Bone marrow (tissue), 2 donors: ENCODE data around the gene PRDM8.
A peak's percentile ranks its signal among the peaks of the same experiment; 100 is the strongest.

ENCODE experiments used
- DNase-seq, 2 donors: peaks; one replicate each; lab custom pipeline; 2025; lab: John Stamatoyannopoulos, UW

PRDM8 gene

GRCh38 chr4:80201252-80202151 is 4.2 kb downstream of the PRDM8 start:
- peak in 1 of 2 donors; percentile 99 for DNase-seq

- DNase-seq = peak; percentile 64 to 75
These were observed 4.9 kb downstream of the PRDM8 start for GRCh38 chr4:80202190-80202711.

GRCh38 chr4:80202741-80203553 is 5.6 kb downstream of the PRDM8 start:
- peak in 1 of 2 donors; percentile 72 for DNase-seq

DNA sequence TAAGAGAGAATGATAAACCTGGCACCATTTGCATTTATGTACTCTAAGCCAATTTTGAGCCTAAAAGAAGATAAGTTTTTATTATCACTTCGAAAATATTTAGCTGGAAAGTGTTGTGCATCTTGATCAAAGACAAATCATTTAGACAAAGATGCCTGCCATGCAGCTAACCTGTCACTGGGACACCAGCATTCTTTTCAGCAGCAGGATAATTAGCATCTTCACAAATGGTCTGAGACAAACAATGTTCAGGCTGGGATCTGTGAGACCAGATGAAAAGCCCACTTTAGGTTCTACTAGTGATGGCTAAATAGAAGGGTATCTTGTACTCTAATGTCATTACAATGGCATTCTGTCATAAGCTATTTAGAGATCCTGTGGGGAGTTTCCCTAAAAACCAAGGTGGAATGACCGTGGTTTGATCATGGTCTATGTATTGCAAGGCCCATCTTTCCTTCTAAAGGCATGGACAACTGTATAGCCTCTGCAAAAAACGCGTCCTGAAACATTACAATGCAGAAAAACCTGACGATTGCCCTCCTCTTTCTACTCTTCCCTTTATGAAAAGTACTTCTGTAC is 7.2 kb downstream of the PRDM8 start:
- no peak for DNase-seq

DNA sequence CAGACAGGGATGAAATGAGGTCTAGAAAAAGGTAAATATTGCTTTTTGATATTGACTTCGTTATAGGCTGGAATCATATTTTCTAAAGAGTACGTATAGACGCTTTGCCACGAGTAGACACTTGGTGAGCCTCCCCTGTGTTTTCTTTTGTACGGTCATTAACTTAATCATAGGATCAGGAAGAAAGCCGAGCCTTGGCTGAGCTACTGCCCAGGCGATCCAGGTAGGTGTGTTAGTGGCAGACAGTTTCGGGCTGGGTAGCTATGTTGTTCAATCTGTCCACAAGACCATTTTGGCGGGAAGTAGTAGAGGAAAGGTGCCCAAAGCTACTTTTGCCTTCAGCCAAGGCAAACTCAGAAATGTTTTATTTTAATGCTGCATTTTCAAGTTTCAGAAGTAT is 8.8 kb downstream of the PRDM8 start:
- DNase-seq = no peak

DNA sequence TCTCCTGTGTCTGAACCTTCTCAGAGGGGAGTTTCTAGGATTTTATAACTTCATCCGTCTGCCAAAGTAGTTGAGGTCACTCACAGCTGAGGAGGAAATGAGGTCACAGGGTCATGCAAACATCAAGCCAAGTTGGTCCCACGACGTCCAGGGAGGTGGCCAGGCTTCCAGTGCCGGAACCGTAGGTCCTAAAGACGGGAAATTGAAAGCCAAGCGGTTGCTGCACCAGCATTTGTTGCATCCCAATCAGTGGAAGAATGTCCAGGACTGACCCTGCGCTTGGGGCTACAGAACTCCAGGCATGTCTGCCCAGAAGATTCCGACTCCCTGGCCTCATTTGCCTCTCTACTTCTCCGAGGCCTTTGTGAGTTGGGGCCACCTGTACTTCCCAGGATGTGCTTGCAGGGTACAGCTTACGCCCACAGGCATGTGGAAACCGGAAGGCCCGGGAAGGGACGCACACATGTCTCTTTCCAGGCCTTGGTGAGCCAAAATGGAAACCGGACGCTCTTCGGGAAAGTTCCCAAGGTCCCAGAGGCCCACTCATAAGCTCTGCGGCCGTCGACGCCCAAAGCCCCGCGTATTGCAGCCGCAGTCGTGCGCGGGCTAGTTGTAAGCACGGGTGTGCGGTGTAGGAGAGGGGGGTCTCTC is 9.3 kb downstream of the PRDM8 start:
- no peak for DNase-seq

GRCh38 chr4:80207172-80207583 is 9.9 kb downstream of the PRDM8 start:
- DNase-seq = no peak

- DNase-seq = no peak
These were observed 10.4 kb downstream of the PRDM8 start for GRCh38 chr4:80207664-80208063.

GRCh38 chr4:80208610-80209339 is 11.5 kb downstream of the PRDM8 start:
- DNase-seq = no peak

GRCh38 chr4:80209340-80209701 is 12.0 kb downstream of the PRDM8 start:
- DNase-seq = no peak

DNA sequence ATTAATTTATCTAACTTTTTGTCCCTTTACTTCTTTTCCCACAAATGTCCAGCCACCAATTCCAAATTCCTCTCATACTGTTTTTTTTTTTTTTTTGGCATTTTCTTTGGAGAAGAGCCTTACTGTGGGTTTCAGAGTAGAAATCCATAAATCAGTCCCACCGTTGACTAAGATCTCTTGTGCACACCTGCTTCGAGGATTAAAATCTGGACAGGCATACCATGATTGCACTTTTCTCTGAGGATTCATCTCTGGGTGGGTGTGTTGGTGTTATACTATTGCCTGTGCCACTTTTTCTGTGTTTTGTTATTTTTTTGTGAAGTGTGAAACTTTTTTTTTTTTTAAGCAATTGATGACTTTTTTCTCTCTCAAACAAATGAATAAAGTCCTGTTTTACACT is 13.2 kb downstream of the PRDM8 start:
- no peak for DNase-seq

GRCh38 chr4:80213117-80213815 is 16.0 kb downstream of the PRDM8 start:
- no peak for DNase-seq

DNA sequence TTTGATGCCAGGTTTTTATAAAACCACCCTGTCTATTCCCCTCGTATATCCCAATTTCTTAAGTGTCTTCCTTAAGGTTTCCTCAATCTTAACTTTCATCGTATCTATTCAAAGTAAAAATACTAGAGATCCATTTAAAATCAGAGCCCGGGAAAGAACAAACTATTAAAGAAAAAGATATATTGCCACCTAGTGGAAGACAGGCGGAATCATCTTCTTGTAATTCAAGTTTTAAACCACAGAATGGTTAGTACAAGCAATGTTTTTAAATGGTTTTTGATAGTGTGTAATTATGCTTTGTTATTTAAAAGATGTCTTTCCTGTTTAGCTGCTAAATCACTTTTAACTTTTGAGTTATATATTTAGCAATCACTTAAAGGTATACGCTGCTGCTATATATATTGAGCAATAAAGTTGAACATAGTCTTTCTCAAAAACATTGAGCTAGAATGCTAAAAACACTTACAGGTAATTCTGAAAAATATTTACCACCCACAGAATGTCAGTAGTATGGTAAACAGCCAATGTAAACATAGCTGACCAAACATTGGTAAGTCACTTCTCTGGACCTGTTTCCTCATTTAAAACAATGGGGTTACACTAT is 18.2 kb downstream of the PRDM8 start:
- DNase-seq = peak in 1 of 2 donors; percentile 68

DNA sequence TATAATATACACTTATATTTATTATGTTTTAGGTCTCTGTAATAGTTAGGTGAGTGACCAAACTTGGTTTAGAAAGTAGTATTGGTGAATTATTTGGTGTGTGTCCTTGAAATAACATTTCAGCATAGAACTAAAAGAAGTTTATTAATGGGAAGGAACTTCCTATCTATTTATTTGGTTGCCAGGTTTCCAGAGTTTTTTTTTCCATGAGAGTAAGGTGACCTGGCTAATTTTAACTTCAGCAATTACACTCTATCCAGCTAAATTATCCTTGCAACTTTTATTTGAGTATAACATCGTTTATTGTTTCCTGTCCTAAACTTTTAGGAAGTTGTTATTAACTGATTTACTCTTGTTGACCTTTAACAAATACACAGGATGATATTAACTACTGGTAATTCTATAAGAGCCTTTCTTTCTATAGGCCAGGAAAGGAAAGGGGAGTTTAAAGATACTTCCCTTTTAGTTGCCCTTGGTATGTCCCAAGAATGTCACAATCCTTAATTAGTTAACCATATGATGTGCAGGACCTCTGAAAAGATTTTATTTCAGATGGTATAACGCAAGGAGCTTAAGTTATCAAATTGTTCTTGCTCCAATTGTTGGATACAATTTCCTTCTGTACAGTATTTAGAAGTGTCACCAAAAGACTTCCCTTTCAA is 18.9 kb downstream of the PRDM8 start:
- DNase-seq = no peak

DNA sequence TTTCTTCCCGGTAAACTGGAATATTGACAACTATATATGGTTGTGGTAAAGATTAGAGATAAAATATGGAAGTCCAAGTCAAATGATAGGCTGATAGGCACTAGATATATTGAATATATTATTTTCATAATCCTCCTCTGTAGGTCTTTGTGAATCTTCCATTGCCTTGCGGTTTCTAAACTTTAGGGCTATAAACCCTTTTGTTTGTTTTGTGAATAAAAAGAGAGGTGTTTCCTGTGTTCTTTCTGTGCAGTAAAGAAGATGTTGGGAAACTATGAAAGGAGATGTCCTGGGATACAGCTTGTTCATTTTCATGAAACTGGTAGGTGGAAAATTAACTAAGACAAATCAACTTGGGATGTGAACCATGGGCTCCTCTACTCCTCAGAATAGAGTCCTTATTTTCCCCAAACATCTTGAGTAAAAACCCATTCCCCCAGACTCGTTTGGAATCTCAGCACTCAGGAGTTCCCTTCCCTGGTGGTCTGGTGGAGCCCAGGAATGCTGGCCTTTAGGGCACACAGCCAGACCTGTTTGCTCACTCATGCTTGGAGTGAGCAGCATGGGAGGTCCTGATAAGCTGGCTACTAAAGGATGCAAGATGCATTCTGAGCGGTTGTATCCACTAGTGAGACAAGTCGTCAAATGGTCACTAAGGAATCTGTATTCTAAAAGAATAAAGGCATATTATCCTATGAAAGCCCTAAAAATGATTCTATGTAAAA is 22.2 kb downstream of the PRDM8 start:
- no peak for DNase-seq

DNA sequence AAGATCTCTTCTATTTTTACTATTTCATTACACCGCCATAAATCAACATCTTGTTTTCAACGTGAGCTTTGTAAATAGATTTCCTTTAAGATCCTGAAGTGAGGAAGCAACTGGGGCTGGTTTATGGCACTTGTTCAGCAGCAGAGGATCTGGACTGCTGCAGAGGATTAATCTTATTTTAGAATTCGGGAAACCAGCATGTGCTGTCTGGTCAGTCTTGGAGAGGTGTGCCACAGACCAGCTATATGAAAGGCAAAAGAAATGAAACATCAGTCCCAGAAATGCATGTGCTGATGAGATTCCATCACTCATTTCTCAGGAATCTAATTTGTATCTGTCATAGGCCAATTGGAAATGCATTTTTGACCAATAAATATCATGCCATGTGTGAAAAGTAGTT is 23.4 kb downstream of the PRDM8 start:
- no peak for DNase-seq

- no peak for DNase-seq
These were observed 23.9 kb downstream of the PRDM8 start for GRCh38 chr4:80221161-80221560.

DNA sequence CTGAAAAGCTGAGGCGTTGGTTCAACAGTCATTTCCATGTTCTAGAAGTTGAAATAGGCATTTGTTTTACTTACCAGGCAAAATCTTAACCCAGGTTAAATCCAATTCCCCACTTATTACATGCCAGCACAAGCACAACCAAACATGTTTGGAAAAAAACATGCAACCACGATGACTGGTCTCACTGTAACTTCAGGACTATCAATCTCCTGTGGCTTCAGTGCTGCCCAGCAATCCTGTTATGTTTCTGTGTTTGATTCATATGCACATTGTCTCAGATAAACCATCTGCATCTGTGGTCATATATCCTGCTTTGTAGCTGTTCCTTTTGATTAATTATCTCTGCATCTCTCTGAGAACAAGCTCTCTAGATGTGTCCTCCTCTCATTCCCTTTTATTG is 28.3 kb downstream of the PRDM8 start:
- no peak for DNase-seq

GRCh38 chr4:80226094-80226493 is 28.8 kb downstream of the PRDM8 start:
- no peak for DNase-seq
